Caco-2 (cell line): Measurements from ENCODE around the gene ADIPOR2. TPM values are rescaled to one million over a fixed set of nuclear protein-coding genes. Genes with fewer than 3 reads are reported as not detected.
A peak's percentile ranks its signal among the peaks of the same experiment; 100 is the strongest.
"Not testable (repeated sequence)": the region's sequence is repeated elsewhere in the genome, so short reads cannot be mapped to it uniquely, and the experiment has no call there.

Experiments used
- BruUV-seq: library from RNA; stranded (reverse); fragments of 400-500 nt; replicated peaks from 2 replicates; lab custom pipeline; 2021; lab: Mats Ljungman, UMichigan
- CTCF ChIA-PET: fragments of 300-600 bp; sonication (Branson Sonifier 250); formaldehyde crosslinking; loops from one replicate; lab custom pipeline; 2022; ENCODE audit warnings: antibody characterized with exemption; lab: Charles Lee
- POLR2A ChIA-PET: fragments of 300-600 bp; sonication (Branson Sonifier 250); formaldehyde crosslinking; loops from one replicate; lab custom pipeline; 2022; ENCODE audit warnings: antibody characterized with exemption; lab: Charles Lee
- DNase-seq, 2 experiments: peaks; one replicate each; pipeline versions ENCODE4 v3.0.0 to v3.0.0-alpha.2; 2020 to 2022
- H3K27me3 ChIP-seq: replicated peaks from 2 replicates; pipeline ENCODE4 v1.6.0; 2011; ENCODE audit warnings: low read length; ENCODE audit not compliant: control insufficient read depth, insufficient read depth
- H3K36me3 ChIP-seq: 2 replicates; pipeline ENCODE4 v1.5.1; 2011; ENCODE audit warnings: low read length; ENCODE audit not compliant: control insufficient read depth, insufficient read depth
- H3K4me1 ChIP-seq: fragments of 250-450 bp; sonication (Bioruptor Pico); 2 replicates; pipeline ENCODE4 v1.5.1; 2020; ENCODE audit warnings: mild to moderate bottlenecking
- H3K4me3 ChIP-seq: 2 replicates; pipeline ENCODE4 v1.5.1; 2011; ENCODE audit warnings: low read depth, mild to moderate bottlenecking, control low read depth, low read length
- H3K9me3 ChIP-seq: fragments of 250-450 bp; sonication (Bioruptor Pico); 2 replicates; pipeline ENCODE4 v1.5.1; 2020; ENCODE audit warnings: mild to moderate bottlenecking, moderate library complexity
- H3K27ac Mint-ChIP-seq: one replicate; pipeline ENCODE4 v1.8.0; 2022; ENCODE audit warnings: mixed read lengths; ENCODE audit not compliant: unreplicated experiment
- H3K27me3 Mint-ChIP-seq: one replicate; pipeline ENCODE4 v1.8.0; 2022; ENCODE audit warnings: mixed read lengths; ENCODE audit not compliant: insufficient read depth, unreplicated experiment
- H3K36me3 Mint-ChIP-seq: one replicate; pipeline ENCODE4 v1.8.0; 2022; ENCODE audit warnings: mild to moderate bottlenecking, mixed read lengths; ENCODE audit not compliant: insufficient read depth, unreplicated experiment
- H3K4me1 Mint-ChIP-seq: one replicate; pipeline ENCODE4 v1.8.0; 2022; ENCODE audit warnings: low read depth, mixed read lengths; ENCODE audit not compliant: unreplicated experiment
- H3K4me3 Mint-ChIP-seq: one replicate; pipeline ENCODE4 v1.8.0; 2022; ENCODE audit warnings: mild to moderate bottlenecking, moderate library complexity, mixed read lengths; ENCODE audit not compliant: unreplicated experiment
- H3K9me3 Mint-ChIP-seq: one replicate; pipeline ENCODE4 v1.8.0; 2022; ENCODE audit warnings: mixed read lengths; ENCODE audit not compliant: unreplicated experiment
- CTCF ChIP-seq, 2 experiments: fragments of 200-600 bp in 1 of 2; IDR thresholded peaks; 1 replicate in 1 of 2; 2 replicates in 1 of 2; pipeline versions ENCODE4 v1.5.1 to v1.8.0; 2011 to 2022; ENCODE audit warnings: antibody characterized with exemption in 1 of 2, control low read depth in 1 of 2, inconsistent platforms in 1 of 2, low read depth in 1 of 2, low read length in 1 of 2, mild to moderate bottlenecking in 1 of 2, moderate library complexity in 1 of 2; ENCODE audit not compliant: insufficient read depth in 1 of 2, severe bottlenecking in 1 of 2, unreplicated experiment in 1 of 2
- intact Hi-C: fragments of 100-400 bp; cut with micrococcal nuclease; formaldehyde crosslinking; loops from one replicate; pipeline ENCODE4 v1.10.0; 2022; ENCODE audit not compliant: unreplicated experiment
- total RNA-seq: library from RNA; stranded (reverse); gene quantifications from 2 replicates; pipeline ENCODE4 v1.2.3, GENCODE V29; 2022

Gene ADIPOR2
- total RNA-seq, 1 experiment from 2014 or later: 119 TPM

- ChIA-PET CTCF (no interaction called here), POLR2A (interaction anchor here (0.5 to 2.1 kb wide), 3 partner anchors 8 to 22 kb away, joined by 3 to 25 read pairs (median 4); no protein-coding TSS in a partner anchor)
- no peak for DNase-seq
- no peaks in the 10 kb centered on the region; the same call in 1 of the 2 replicates for H3K36me3 ChIP-seq
- no peak for TF ChIP-seq CTCF (IDR thresholded peaks at IDR 0.05; ENCODE audit: insufficient read depth in 1 of 2, low read depth in 1 of 2, low read length in 1 of 2, severe bottlenecking in 1 of 2, unreplicated experiment in 1 of 2)
- Mint-ChIP-seq H3K4me1 (peaks cover 21% of the 10 kb centered on the region), H3K36me3 (peaks cover 49% of the 10 kb centered on the region), H3K4me3 (peak overlapping the region; percentile 81), H3K27ac (peak overlapping the region; percentile 85), H3K9me3 (no peaks in the 10 kb centered on the region), H3K27me3 (no peaks in the 10 kb centered on the region)
- BruUV-seq: TSS peak; percentile 56
- no peaks in the 10 kb centered on the region for H3K27me3 ChIP-seq
- no peaks in the 10 kb centered on the region for H3K9me3 ChIP-seq
- intact Hi-C loops: no loop called here
- peak overlapping the region; percentile 76 for H3K4me3 ChIP-seq
- H3K4me1 ChIP-seq: peaks cover 39% of the 10 kb centered on the region
Observed at GRCh38 chr12:1692226-1692625, 1.4 kb downstream of the ADIPOR2 start.

GRCh38 chr12:1692895-1693610, 2.2 kb downstream of the ADIPOR2 start:
- no peak for DNase-seq
- no peaks in the 10 kb centered on the region for H3K9me3 ChIP-seq
- no peak overlapping the region for H3K4me3 ChIP-seq
- H3K27me3 ChIP-seq: no peaks in the 10 kb centered on the region
- POLR2A ChIA-PET: interaction anchor here (0.5 kb wide), 1 partner anchor 95 kb away, joined by 3 read pairs; no protein-coding TSS in a partner anchor
- no peak for TF ChIP-seq CTCF (IDR thresholded peaks at IDR 0.05; ENCODE audit: insufficient read depth in 1 of 2, low read depth in 1 of 2, low read length in 1 of 2, severe bottlenecking in 1 of 2, unreplicated experiment in 1 of 2)
- CTCF ChIA-PET: interaction anchor here (0.7 kb wide), 3 partner anchors 59 to 342 kb away, joined by 3 to 8 read pairs (median 5); no protein-coding TSS in a partner anchor
- H3K9me3 Mint-ChIP-seq: no peaks in the 10 kb centered on the region
- H3K27ac Mint-ChIP-seq: no peak overlapping the region
- peaks cover 47% of the 10 kb centered on the region for H3K4me1 ChIP-seq
- H3K27me3 Mint-ChIP-seq: no peaks in the 10 kb centered on the region
- H3K4me1 Mint-ChIP-seq: peaks cover 23% of the 10 kb centered on the region
- no peaks in the 10 kb centered on the region; the same call in 1 of the 2 replicates for H3K36me3 ChIP-seq
- no TSS peak for BruUV-seq
- H3K36me3 Mint-ChIP-seq: peaks cover 49% of the 10 kb centered on the region
- intact Hi-C loops: no loop called here
- peak overlapping the region; percentile 81 for H3K4me3 Mint-ChIP-seq

DNA sequence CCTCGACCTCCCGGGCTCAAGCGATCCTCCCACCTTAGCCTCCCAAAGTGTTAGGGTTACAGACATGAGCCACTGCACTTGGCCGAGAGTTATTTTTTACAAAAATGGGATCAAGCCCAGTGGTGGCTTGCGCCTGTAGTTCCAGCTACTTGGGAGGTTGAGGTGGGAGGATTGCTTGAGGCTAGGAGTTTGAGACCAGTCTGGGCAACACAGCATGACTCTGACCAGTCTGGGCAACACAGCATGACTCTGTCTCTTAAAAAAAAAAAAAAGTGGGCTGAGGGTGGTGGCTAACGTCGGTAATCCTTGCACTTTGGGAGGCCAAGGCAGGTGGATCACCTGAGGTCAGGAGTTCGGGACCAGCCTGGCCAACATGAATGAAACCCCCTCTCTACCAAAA, 4.2 kb downstream of the ADIPOR2 start:
- intact Hi-C loops: loop anchor here (5.0 kb wide), 1 partner anchor 247 kb away; no protein-coding TSS in a partner anchor
- Mint-ChIP-seq H3K4me1 (peaks cover 28% of the 10 kb centered on the region), H3K36me3 (peaks cover 63% of the 10 kb centered on the region)
- DNase-seq, H3K27me3 Mint-ChIP-seq, BruUV-seq, H3K4me3 ChIP-seq, CTCF ChIA-PET, H3K36me3 ChIP-seq, H3K9me3 Mint-ChIP-seq, H3K9me3 ChIP-seq, H3K27me3 ChIP-seq, H3K4me3 Mint-ChIP-seq, POLR2A ChIA-PET, H3K27ac Mint-ChIP-seq: not testable (repeated sequence)
- peaks cover 56% of the 10 kb centered on the region for H3K4me1 ChIP-seq
